ENCODE measurements around the gene GAB1. TPM values are rescaled to one million over a fixed set of nuclear protein-coding genes. Genes with fewer than 3 reads are reported as not detected.

GAB1 gene
- total and polyA plus RNA-seq, 2 donors, result 3.9 to 6.9 TPM

GRCh38 chr4:143375326-143376073 lies 38.8 kb downstream of the GAB1 start:
- H3K27ac ChIP-seq (ENCODE audit: low read depth in 1 of 2, low read length in 1 of 2), result no peak overlapping the region
- no peaks in the 10 kb centered on the region for H3K36me3 ChIP-seq (ENCODE audit: control insufficient read depth in 2 of 2, insufficient read depth in 2 of 2, low read length in 1 of 2)
- peak in 5 of 9 donors; percentile 21 to 70 (median 28) for DNase-seq (ENCODE audit: low read depth in 6 of 9, low spot score in 9 of 9)
- H3K27me3 ChIP-seq (ENCODE audit: control insufficient read depth in 2 of 2, insufficient read depth in 1 of 2, low read length in 1 of 2), result no peaks in the 10 kb centered on the region
- no peaks in the 10 kb centered on the region for H3K4me1 ChIP-seq (ENCODE audit: control insufficient read depth in 2 of 2, insufficient read depth in 2 of 2, low read length in 2 of 2)
- WGBS, result 84% methylated on average over 6 of the region's 6 CpGs
- H3K4me3 ChIP-seq (ENCODE audit: low read length in 2 of 2), result no peak overlapping the region
- no peaks in the 10 kb centered on the region for H3K9me3 ChIP-seq (ENCODE audit: control insufficient read depth in 2 of 2, insufficient read depth in 1 of 2, low read length in 1 of 2)

DNA sequence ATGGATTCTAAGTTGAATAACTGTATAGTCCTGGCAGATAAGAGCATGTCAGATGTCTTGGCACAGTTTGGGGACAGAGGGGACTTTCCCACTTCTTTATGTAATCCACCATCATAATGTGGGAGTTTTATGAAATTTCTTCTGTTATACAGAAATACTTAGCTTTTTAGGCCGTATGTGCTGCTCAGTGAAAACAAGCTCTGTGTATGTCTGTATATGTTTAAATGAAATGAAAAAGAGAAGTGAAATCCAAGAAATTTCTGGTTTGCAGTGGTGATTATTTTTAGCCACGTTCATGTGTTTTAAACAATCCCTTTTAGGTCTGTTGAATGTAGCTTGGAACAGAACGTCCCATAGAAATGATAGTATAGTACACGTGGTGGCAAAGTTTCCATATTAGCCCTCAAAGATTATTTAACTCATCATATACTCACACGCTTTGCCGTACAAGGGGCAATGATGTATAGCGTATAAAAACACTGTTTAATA lies 41.0 kb downstream of the GAB1 start:
- DNase-seq (ENCODE audit: low read depth in 6 of 9, low spot score in 9 of 9), result no peak
- Histone ChIP-seq H3K9me3 (ENCODE audit: control insufficient read depth in 2 of 2, insufficient read depth in 1 of 2, low read length in 1 of 2) (no peaks in the 10 kb centered on the region), H3K4me3 (ENCODE audit: low read length in 2 of 2) (no peak overlapping the region), H3K36me3 (ENCODE audit: control insufficient read depth in 2 of 2, insufficient read depth in 2 of 2, low read length in 1 of 2) (no peaks in the 10 kb centered on the region), H3K27me3 (ENCODE audit: control insufficient read depth in 2 of 2, insufficient read depth in 1 of 2, low read length in 1 of 2) (no peaks in the 10 kb centered on the region), H3K4me1 (ENCODE audit: control insufficient read depth in 2 of 2, insufficient read depth in 2 of 2, low read length in 2 of 2) (no peaks in the 10 kb centered on the region), H3K27ac (ENCODE audit: low read depth in 1 of 2, low read length in 1 of 2) (peak overlapping the region in 1 of 2 donors; percentile 48)
- 61% methylated on average over 7 of the region's 7 CpGs for WGBS

DNA sequence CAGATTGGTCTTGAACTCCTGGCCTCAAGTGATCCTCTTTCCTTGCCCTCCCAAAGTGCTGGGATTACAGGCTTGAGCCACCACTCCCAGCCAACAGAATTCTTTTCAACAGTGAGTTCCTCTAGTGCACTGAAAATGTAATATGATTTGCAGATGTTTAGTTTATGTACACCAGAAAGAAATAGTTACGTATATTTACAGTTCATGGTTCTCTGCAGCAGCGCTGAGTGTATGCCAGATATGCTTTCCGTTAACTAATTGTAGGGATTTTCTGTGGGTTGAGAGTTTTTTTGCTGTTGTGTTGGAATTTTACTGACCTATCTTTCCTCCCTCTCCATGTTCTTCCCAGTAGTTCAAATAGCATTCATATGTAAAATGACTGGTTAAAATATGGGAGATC lies 44.0 kb downstream of the GAB1 start:
- Histone ChIP-seq H3K27ac (ENCODE audit: low read depth in 1 of 2, low read length in 1 of 2) (no peak overlapping the region), H3K4me1 (ENCODE audit: control insufficient read depth in 2 of 2, insufficient read depth in 2 of 2, low read length in 2 of 2) (no peaks in the 10 kb centered on the region), H3K36me3 (ENCODE audit: control insufficient read depth in 2 of 2, insufficient read depth in 2 of 2, low read length in 1 of 2) (no peaks in the 10 kb centered on the region), H3K27me3 (ENCODE audit: control insufficient read depth in 2 of 2, insufficient read depth in 1 of 2, low read length in 1 of 2) (no peaks in the 10 kb centered on the region), H3K9me3 (ENCODE audit: control insufficient read depth in 2 of 2, insufficient read depth in 1 of 2, low read length in 1 of 2) (no peaks in the 10 kb centered on the region), H3K4me3 (ENCODE audit: low read length in 2 of 2) (no peak overlapping the region)
- DNase-seq (ENCODE audit: low read depth in 6 of 9, low spot score in 9 of 9), result no peak
- WGBS, result 98% methylated on average over 3 of the region's 3 CpGs

DNA sequence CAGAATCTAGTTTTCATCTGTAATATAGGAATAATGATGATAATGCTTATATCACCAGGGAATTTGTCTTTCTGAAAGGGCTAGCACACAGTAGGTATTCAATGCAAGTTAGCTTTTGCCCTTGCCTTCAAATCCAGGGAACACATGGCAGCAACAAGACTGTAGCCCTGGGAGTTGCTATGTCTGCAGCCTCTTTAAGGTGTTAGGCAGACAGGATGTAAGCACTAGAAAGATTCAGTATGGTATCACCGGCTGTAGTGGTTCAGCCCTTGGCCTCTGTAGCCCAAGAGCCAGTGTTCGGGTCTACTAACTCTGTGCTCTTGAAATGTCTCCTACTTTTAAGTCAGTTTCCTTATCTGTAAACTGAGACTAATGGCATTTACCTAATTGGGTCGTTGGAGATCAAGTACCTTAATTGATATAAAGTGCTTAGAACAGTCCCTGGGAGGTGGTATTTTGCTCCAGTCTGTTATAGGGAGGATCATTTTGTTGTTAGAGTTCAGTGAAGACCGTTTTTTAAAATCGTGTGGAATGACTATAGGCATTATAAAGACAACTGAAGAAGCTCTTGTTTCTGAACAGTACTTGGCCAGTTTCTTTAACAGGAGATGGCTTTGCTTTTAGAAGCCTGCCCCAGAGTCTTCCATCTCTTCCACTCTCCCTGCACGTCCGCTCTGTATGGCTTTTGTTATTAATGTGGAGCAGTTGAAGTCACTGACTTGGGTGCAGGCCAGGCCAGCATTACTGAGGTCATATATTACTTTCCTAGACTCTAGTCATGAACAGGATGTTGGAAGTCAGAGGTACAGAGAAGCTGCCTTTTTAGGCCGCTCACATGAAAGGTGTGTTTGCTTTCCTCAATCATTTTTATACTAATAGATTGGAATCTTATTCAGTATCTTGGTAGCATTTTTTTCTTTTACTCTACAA lies 44.8 kb downstream of the GAB1 start:
- peak overlapping the region; percentile 15 to 46 for H3K27ac ChIP-seq (ENCODE audit: low read depth in 1 of 2, low read length in 1 of 2)
- no peak overlapping the region for H3K4me3 ChIP-seq (ENCODE audit: low read length in 2 of 2)
- no peaks in the 10 kb centered on the region for H3K9me3 ChIP-seq (ENCODE audit: control insufficient read depth in 2 of 2, insufficient read depth in 1 of 2, low read length in 1 of 2)
- H3K4me1 ChIP-seq (ENCODE audit: control insufficient read depth in 2 of 2, insufficient read depth in 2 of 2, low read length in 2 of 2), result no peaks in the 10 kb centered on the region
- H3K36me3 ChIP-seq (ENCODE audit: control insufficient read depth in 2 of 2, insufficient read depth in 2 of 2, low read length in 1 of 2), result no peaks in the 10 kb centered on the region
- no peaks in the 10 kb centered on the region for H3K27me3 ChIP-seq (ENCODE audit: control insufficient read depth in 2 of 2, insufficient read depth in 1 of 2, low read length in 1 of 2)
- WGBS, result 82% methylated on average over 8 of the region's 8 CpGs
- no peak for DNase-seq (ENCODE audit: low read depth in 6 of 9, low spot score in 9 of 9)

DNA sequence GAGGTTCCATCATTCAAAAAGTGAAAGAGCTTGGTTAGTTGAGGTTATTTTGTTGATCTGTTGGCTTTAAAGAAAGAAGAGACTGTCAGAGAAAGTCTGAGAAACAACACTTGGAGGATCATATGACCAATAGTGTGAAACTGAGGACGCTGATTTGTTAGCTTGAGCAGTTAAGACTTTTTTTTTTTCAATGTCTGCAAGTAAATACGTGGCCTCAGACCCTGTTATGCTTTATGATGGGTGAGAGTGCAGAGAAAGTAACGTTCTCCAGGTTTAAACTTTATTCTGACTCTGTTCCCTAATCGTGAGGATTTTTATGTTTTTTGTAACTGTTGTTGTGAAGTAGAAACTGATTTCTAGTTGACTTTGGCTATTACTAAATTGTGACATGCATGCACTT lies 45.9 kb downstream of the GAB1 start:
- no peaks in the 10 kb centered on the region for H3K4me1 ChIP-seq (ENCODE audit: control insufficient read depth in 2 of 2, insufficient read depth in 2 of 2, low read length in 2 of 2)

DNA sequence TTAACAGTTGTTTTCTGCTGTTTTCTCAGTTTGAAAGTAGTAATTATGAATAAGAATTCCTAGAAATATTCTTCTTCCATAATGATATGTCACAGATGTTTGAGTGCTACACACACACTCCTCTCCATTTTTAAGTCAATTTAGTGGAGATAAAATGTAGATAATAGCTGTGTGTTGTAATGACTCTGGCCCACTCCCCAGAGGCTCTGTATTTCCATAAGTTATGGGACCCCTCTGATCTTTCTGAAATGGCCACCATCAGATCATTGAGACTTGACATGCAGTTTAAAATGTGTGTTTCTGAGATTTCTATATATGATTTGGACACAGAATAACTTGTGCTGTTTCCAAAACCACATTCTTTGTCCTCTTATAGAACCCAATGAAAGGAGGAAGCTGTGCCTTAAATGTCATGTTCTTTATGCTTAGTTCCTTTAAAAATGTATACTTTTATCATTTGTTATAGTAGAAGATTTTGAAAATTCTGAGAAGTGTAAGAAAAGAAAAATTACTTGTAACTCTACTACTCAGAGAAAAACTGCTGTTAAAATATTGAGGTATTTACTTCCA lies 46.4 kb downstream of the GAB1 start:
- Histone ChIP-seq H3K27ac (ENCODE audit: low read depth in 1 of 2, low read length in 1 of 2) (peak overlapping the region in 1 of 2 donors; percentile 8), H3K4me1 (ENCODE audit: control insufficient read depth in 2 of 2, insufficient read depth in 2 of 2, low read length in 2 of 2) (no peaks in the 10 kb centered on the region)

More for the DNA sequence above, 45.9 kb downstream of the GAB1 start:
- DNase-seq (ENCODE audit: low read depth in 6 of 9, low spot score in 9 of 9), result no peak
- H3K36me3 ChIP-seq (ENCODE audit: control insufficient read depth in 2 of 2, insufficient read depth in 2 of 2, low read length in 1 of 2), result no peaks in the 10 kb centered on the region
- H3K4me3 ChIP-seq (ENCODE audit: low read length in 2 of 2), result no peak overlapping the region
- no peaks in the 10 kb centered on the region for H3K9me3 ChIP-seq (ENCODE audit: control insufficient read depth in 2 of 2, insufficient read depth in 1 of 2, low read length in 1 of 2)
- no peaks in the 10 kb centered on the region for H3K27me3 ChIP-seq (ENCODE audit: control insufficient read depth in 2 of 2, insufficient read depth in 1 of 2, low read length in 1 of 2)
- H3K27ac ChIP-seq (ENCODE audit: low read depth in 1 of 2, low read length in 1 of 2), result peak overlapping the region in 1 of 2 donors; percentile 10
- 64% methylated on average over 4 of the region's 4 CpGs for WGBS

GRCh38 chr4:143384381-143384994 lies 47.8 kb downstream of the GAB1 start:
- Histone ChIP-seq H3K4me1 (ENCODE audit: control insufficient read depth in 2 of 2, insufficient read depth in 2 of 2, low read length in 2 of 2) (no peaks in the 10 kb centered on the region), H3K4me3 (ENCODE audit: low read length in 2 of 2) (no peak overlapping the region), H3K27ac (ENCODE audit: low read depth in 1 of 2, low read length in 1 of 2) (no peak overlapping the region), H3K27me3 (ENCODE audit: control insufficient read depth in 2 of 2, insufficient read depth in 1 of 2, low read length in 1 of 2) (no peaks in the 10 kb centered on the region), H3K36me3 (ENCODE audit: control insufficient read depth in 2 of 2, insufficient read depth in 2 of 2, low read length in 1 of 2) (no peaks in the 10 kb centered on the region), H3K9me3 (ENCODE audit: control insufficient read depth in 2 of 2, insufficient read depth in 1 of 2, low read length in 1 of 2) (no peaks in the 10 kb centered on the region)
- WGBS, result 97% methylated on average over 4 of the region's 4 CpGs
- no peak for DNase-seq (ENCODE audit: low read depth in 6 of 9, low spot score in 9 of 9)

More for the DNA sequence above, 46.4 kb downstream of the GAB1 start:
- Histone ChIP-seq H3K4me3 (ENCODE audit: low read length in 2 of 2) (no peak overlapping the region), H3K27me3 (ENCODE audit: control insufficient read depth in 2 of 2, insufficient read depth in 1 of 2, low read length in 1 of 2) (no peaks in the 10 kb centered on the region), H3K36me3 (ENCODE audit: control insufficient read depth in 2 of 2, insufficient read depth in 2 of 2, low read length in 1 of 2) (no peaks in the 10 kb centered on the region), H3K9me3 (ENCODE audit: control insufficient read depth in 2 of 2, insufficient read depth in 1 of 2, low read length in 1 of 2) (no peaks in the 10 kb centered on the region)
- no peak for DNase-seq (ENCODE audit: low read depth in 6 of 9, low spot score in 9 of 9)

DNA sequence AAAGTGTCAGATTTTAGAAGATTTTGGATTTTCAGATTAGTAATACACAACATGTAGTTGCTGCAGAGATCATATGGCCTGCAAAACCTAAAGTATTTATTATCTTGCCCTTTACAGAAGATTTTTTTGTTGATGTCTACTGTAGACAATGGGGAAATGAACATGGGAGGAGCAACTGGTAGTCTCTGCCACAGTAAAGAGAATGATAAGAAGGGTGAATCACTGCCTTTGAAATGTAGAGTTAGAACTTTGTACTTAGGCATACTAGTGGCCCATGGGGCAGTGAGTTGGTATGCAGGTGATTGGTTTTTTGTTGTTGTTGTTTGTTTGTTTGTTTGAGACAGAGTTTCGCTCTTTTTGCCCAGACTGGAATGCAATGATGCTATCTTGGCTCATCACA lies 50.1 kb downstream of the GAB1 start:
- no peaks in the 10 kb centered on the region for H3K36me3 ChIP-seq (ENCODE audit: control insufficient read depth in 2 of 2, insufficient read depth in 2 of 2, low read length in 1 of 2)
- H3K4me3 ChIP-seq (ENCODE audit: low read length in 2 of 2), result no peak overlapping the region
- 97% methylated on average over 1 of the region's 1 CpG for WGBS
- no peaks in the 10 kb centered on the region for H3K9me3 ChIP-seq (ENCODE audit: control insufficient read depth in 2 of 2, insufficient read depth in 1 of 2, low read length in 1 of 2)
- H3K4me1 ChIP-seq (ENCODE audit: control insufficient read depth in 2 of 2, insufficient read depth in 2 of 2, low read length in 2 of 2), result peaks cover 0 to 7% of the 10 kb centered on the region in 2 donors
- no peak for DNase-seq (ENCODE audit: low read depth in 6 of 9, low spot score in 9 of 9)
- H3K27ac ChIP-seq (ENCODE audit: low read depth in 1 of 2, low read length in 1 of 2), result no peak overlapping the region
- no peaks in the 10 kb centered on the region for H3K27me3 ChIP-seq (ENCODE audit: control insufficient read depth in 2 of 2, insufficient read depth in 1 of 2, low read length in 1 of 2)

Data from thymus (tissue), 11 donors.